Body of pancreas (tissue), 4 donors: ENCODE measurements around the gene RAC2.

ENCODE experiments used
- CTCF ChIP-seq, 7 experiments: fragments of 450-650 bp in 4 of 7; fragments of 200-600 bp in 3 of 7; sonication (generic) in 3 of 7; IDR thresholded peaks; one replicate each; pipeline ENCODE4 v1.5.1; 2016 to 2019; ENCODE audit warnings: antibody characterized with exemption in 7 of 7
- POLR2A ChIP-seq, 3 donors: fragments of 450-650 bp; IDR thresholded peaks; one replicate each; pipeline ENCODE4 v1.6.1; 2016; ENCODE audit warnings: antibody characterized with exemption in 3 of 3, mild to moderate bottlenecking in 2 of 3

- TF ChIP-seq POLR2A (IDR thresholded peaks at IDR 0.05) (no peak), CTCF (IDR thresholded peaks at IDR 0.05) (no peak)
Observed at GRCh38 chr22:37234736-37235711, 9.0 kb downstream of the RAC2 start.
